ENCODE results near the gene SCML1.

Gene SCML1

GRCh38 chrX:17736856-17737709 is at the start of gene SCML1:
Gene SCML1, plus strand, starts transcription at chrX:17737493. Its CDS starts 6,694 bp downstream, at chrX:17744187.
- peak; percentile 94 for DNase-seq (ENCODE audit: low spot score)

DNA sequence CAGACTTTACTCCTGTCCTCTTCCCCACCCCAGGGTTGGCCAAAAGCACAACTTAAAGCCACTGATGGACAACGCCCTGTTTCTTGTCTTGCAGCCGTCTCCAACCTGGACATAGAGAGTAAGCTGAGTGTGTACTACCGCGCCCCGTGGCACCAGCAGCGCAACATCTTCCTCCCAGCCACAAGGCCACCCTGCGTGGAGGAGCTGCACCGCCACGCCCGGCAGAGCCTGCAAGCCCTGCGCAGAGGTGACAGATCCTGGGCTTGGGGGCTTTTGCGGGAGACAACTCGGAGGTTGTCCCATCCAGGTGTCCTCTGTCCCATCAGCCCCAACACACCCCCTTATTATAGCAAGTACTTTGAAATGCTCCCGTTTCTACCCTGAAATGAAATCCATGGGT is 49.6 kb upstream of the SCML1 start:
- DNase-seq (ENCODE audit: low spot score): no peak

DNA sequence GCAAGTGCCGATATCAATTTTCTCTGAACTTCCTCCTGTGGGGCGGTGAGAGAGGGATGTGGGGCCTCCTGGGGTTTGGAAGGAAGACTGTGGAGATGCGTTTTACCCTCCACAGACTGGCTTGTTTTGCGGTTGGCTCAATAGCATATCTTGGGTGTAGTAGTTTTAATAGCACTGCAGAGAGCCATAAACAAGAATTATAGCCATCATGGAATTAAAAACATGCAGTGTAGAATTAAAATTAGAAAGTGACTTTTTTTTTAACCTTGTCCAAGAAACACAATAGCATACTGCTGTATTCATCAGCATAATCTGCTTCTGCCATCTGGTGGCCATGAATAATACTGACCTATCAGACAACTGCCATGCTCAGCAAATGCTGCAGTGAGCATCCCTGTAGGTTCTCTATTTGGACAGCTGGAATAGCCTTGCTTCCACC is 47.3 kb upstream of the SCML1 start:
- DNase-seq (ENCODE audit: low spot score): peak; percentile 54

- DNase-seq (ENCODE audit: low spot score): no peak
These were observed 44.5 kb upstream of the SCML1 start for GRCh38 chrX:17692709-17693346.

- DNase-seq (ENCODE audit: low spot score): peak; percentile 12
These were observed 40.1 kb upstream of the SCML1 start for GRCh38 chrX:17697191-17697590.

GRCh38 chrX:17700976-17701375 is 36.3 kb upstream of the SCML1 start:
- no peak for DNase-seq (ENCODE audit: low spot score)

GRCh38 chrX:17703201-17703600 is 34.1 kb upstream of the SCML1 start:
- DNase-seq (ENCODE audit: low spot score): no peak

GRCh38 chrX:17705211-17705610 is 32.1 kb upstream of the SCML1 start:
- DNase-seq (ENCODE audit: low spot score): no peak

DNA sequence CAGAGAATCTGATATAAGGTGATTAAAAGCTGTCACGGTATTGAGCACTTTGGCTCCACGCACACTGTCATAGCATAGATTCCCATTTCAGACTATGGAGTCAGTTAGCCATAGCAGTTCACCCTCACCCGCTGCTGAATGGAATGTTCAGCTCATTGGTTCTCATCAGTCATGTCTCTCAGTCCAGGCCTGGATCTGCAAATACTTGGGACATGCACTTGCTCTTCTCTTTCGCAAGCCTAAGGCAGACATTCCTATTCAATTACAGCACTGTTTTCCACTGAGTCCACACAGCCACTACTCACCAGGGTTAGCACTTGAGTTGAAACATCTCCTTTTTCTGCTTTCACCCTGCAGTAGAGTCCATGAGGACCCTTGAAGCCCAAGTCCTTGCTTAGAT is 30.6 kb upstream of the SCML1 start:
- peak; percentile 82 for DNase-seq (ENCODE audit: low spot score)

DNA sequence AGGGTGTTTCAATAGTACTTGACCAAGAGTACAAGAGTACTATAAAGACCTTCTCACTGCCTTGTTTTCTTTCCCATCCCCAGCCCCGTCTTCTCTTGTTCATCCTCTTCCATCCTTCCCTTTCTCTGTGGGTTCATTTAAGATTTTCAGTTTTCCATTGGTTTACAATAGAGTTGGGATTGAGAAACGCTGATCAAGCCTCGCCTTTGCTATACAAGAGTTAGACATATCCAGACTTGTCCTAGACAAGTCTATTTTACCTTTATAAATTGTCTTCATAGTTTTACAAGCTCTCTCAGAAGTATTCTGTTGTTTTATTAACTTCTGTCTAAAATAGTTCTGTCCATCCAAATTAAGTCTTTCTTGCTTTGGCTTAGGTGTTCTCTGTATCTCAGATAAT is 29.6 kb upstream of the SCML1 start:
- no peak for DNase-seq (ENCODE audit: low spot score)

GRCh38 chrX:17710871-17711301 is 26.4 kb upstream of the SCML1 start:
- DNase-seq (ENCODE audit: low spot score): peak; percentile 3

GRCh38 chrX:17713288-17713687 is 24.0 kb upstream of the SCML1 start:
- DNase-seq (ENCODE audit: low spot score): no peak

DNA sequence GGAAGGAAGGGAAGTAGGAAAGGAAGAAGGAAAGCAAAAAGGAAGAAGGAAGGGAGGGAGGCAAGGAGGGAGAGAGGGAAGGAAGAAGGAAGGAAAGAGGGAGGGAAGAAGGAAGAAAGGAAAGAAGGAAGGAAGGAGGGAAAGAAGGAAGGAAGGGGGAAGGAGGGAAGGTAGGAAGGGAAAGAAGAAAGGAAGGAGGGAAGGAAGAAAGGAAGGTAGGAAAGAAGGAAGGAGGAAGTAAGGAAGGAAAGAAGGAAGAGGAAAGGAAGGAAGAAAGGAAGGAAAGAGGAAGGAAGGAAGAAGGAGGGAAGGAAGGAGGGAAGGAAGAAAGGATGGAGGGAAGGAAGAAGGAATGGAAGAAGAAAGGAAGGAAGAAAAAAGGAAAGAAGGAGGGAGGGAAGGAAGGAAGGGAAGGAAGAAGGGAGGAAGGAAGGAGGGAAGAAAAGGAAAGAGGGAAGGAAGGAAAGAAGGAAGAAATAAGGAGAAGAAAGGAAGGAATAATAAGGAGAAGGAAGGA is 18.6 kb upstream of the SCML1 start:
- DNase-seq (ENCODE audit: low spot score): no peak

DNA sequence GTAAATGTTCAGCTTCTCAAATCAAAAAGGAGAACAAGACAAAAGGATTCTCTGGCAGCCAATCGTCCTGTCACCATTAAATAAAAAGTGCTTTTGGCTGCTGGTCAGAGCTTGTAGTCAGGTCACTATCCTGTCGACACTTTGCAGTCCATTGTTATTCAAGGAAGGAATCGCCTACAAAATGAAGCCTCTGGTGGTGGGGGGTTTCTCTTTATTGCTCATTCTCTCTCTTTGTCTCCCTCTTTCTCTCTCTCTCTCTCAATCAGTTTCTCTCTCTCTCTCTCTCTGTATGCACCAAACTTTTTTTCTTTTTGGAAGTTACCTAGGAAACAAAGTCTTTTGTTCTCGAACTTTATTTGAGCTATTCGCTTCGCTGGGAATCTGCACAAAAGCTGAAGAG is 17.6 kb upstream of the SCML1 start:
- DNase-seq (ENCODE audit: low spot score): no peak

- DNase-seq (ENCODE audit: low spot score): no peak
These were observed 15.6 kb upstream of the SCML1 start for GRCh38 chrX:17721715-17722114.

DNA sequence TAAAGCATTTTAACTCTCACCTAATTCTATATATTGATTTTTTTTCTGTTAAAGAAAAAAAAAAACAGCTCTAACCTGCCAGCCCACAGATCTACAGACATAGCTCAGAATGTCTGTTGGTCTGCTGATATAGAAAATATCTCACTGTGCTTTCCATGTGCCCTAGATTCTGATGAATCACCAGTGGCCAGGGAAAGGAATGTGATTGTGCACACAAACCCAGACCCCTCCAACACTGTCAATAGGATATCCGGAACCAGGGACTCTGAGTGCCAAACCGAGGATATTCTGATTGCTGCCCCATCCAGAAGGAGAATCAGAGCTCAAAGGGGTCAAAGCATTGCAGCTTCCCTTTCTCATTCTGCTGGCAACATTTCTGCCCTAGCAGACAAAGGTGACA is 12.1 kb upstream of the SCML1 start:
- no peak for DNase-seq (ENCODE audit: low spot score)

GRCh38 chrX:17732138-17732783 is 5.0 kb upstream of the SCML1 start:
- DNase-seq (ENCODE audit: low spot score): peak; percentile 11

GRCh38 chrX:17735406-17735805 is 1.9 kb upstream of the SCML1 start:
- no peak for DNase-seq (ENCODE audit: low spot score)

- DNase-seq (ENCODE audit: low spot score): no peak
These were observed 826 bp upstream of the SCML1 start for GRCh38 chrX:17736478-17736855.

DNA sequence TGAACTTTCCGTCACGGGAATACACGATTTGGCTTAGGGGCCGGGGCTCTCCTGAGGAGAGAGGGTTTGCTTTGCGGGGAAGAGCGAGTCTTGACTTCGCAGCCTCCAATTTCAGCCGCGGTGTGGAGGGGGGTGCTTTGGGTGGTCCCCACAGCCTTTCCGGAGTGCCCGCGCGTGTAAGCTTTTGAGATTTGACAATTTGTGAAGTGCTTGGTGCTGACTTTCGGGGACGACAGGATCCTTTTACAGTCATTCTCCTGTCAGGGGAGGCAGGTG is 355 bp downstream of the SCML1 start:
- no peak for DNase-seq (ENCODE audit: low spot score)

GRCh38 chrX:17737986-17738713 is 857 bp downstream of the SCML1 start:
- DNase-seq (ENCODE audit: low spot score): peak; percentile 15

Data from GM03348 (cell line).